Ishikawa (cell line): ENCODE data around the gene STX19.

Source experiments
- CEBPB ChIP-seq: IDR thresholded peaks from 2 replicates; pipeline ENCODE4 v1.6.1; 2012
- CREB1 ChIP-seq: IDR thresholded peaks from 2 replicates; pipeline ENCODE4 v1.6.1; 2012; ENCODE audit warnings: low read depth
- EGR1 ChIP-seq: IDR thresholded peaks from 2 replicates; pipeline ENCODE4 v1.6.1; 2012
- EP300 ChIP-seq: IDR thresholded peaks from 2 replicates; pipeline ENCODE4 v1.6.1; 2012; ENCODE audit warnings: borderline replicate concordance
- RAD21 ChIP-seq: IDR thresholded peaks from 2 replicates; pipeline ENCODE4 v1.6.1; 2012; ENCODE audit warnings: low read depth
- REST ChIP-seq: IDR thresholded peaks from 2 replicates; pipeline ENCODE4 v1.6.1; 2012; ENCODE audit warnings: low read depth, mild to moderate bottlenecking
- TAF1 ChIP-seq: IDR thresholded peaks from 2 replicates; pipeline ENCODE4 v1.6.1; 2012; ENCODE audit warnings: low read depth, mild to moderate bottlenecking
- TCF12 ChIP-seq: IDR thresholded peaks from 2 replicates; pipeline ENCODE4 v1.6.1; 2012; ENCODE audit warnings: low read depth
- TEAD4 ChIP-seq: IDR thresholded peaks from 2 replicates; pipeline ENCODE4 v1.6.1; 2012

GRCh38 chr3:94069194-94069813 lies 40.9 kb upstream of the STX19 start:
- TF ChIP-seq TCF12 (no peak), RAD21 (peak; percentile 48), REST (no peak), TAF1 (no peak), EP300 (no peak), EGR1 (no peak), CEBPB (no peak), CREB1 (no peak), TEAD4 (no peak)
